CD8-positive, alpha-beta memory T cell (primary cell): ENCODE results near the gene ATXN1. TPM values are rescaled to one million over a fixed set of nuclear protein-coding genes. Genes with fewer than 3 reads are reported as not detected.

Experiments
- CTCF ChIA-PET: fragments of 350-600 bp; sonication (Branson Sonifier 250); formaldehyde crosslinking; loops from one replicate; lab custom pipeline; 2021; ENCODE audit warnings: antibody characterized with exemption; lab: Charles Lee
- POLR2A ChIA-PET: fragments of 350-600 bp; sonication (Branson Sonifier 250); formaldehyde crosslinking; loops from one replicate; lab custom pipeline; 2021; ENCODE audit warnings: antibody characterized with exemption; lab: Charles Lee
- DNase-seq, 5 donors: peaks; one replicate each; pipeline versions ENCODE4 v3.0.0 to v3.0.0-alpha.2; 2020 to 2022; ENCODE audit warnings: mixed read lengths in 1 of 5
- H3K27ac ChIP-seq: one replicate; pipeline ENCODE4 v1.7.0; 2013; ENCODE audit warnings: low read depth, mild to moderate bottlenecking, low read length, moderate library complexity
- H3K27me3 ChIP-seq: 2 replicates; pipeline ENCODE4 v1.7.0; 2013; ENCODE audit warnings: low read length, mild to moderate bottlenecking; ENCODE audit not compliant: insufficient read depth, poor library complexity, severe bottlenecking
- H3K36me3 ChIP-seq: 2 replicates; pipeline ENCODE4 v1.7.0; 2013; ENCODE audit warnings: mild to moderate bottlenecking, low read length, moderate library complexity; ENCODE audit not compliant: insufficient read depth
- H3K4me1 ChIP-seq: 2 replicates; pipeline ENCODE4 v1.7.0; 2013; ENCODE audit warnings: mild to moderate bottlenecking, low read length, moderate library complexity; ENCODE audit not compliant: insufficient read depth
- H3K4me3 ChIP-seq: 2 replicates; pipeline ENCODE4 v1.7.0; 2013; ENCODE audit warnings: mild to moderate bottlenecking, low read length
- H3K9me3 ChIP-seq: 2 replicates; pipeline ENCODE4 v1.7.0; 2013; ENCODE audit warnings: mild to moderate bottlenecking, low read length
- H3K27ac Mint-ChIP-seq, 8 donors: one replicate each; pipeline ENCODE4 v1.8.0; 2020 to 2021; ENCODE audit warnings: mixed read lengths in 8 of 8, mild to moderate bottlenecking in 6 of 8, inconsistent platforms in 3 of 8, moderate library complexity in 3 of 8
- H3K27me3 Mint-ChIP-seq, 2 donors: one replicate each; pipeline ENCODE4 v1.8.0; 2020 to 2021; ENCODE audit warnings: mixed read lengths in 2 of 2, mild to moderate bottlenecking in 1 of 2, moderate library complexity in 1 of 2
- H3K36me3 Mint-ChIP-seq, 3 donors: one replicate each; pipeline ENCODE4 v1.8.0; 2020 to 2021; ENCODE audit warnings: mixed read lengths in 3 of 3, inconsistent platforms in 1 of 3, mild to moderate bottlenecking in 1 of 3
- H3K4me1 Mint-ChIP-seq, 3 donors: one replicate each; pipeline ENCODE4 v1.8.0; 2020 to 2021; ENCODE audit warnings: mixed read lengths in 3 of 3, inconsistent platforms in 1 of 3, mild to moderate bottlenecking in 1 of 3
- H3K4me3 Mint-ChIP-seq, 7 donors: one replicate each; pipeline ENCODE4 v1.8.0; 2020 to 2021; ENCODE audit warnings: mixed read lengths in 7 of 7, mild to moderate bottlenecking in 6 of 7, moderate library complexity in 4 of 7, inconsistent platforms in 2 of 7
- H3K9me3 Mint-ChIP-seq, 5 donors: one replicate each; pipeline ENCODE4 v1.8.0; 2020 to 2022; ENCODE audit warnings: mixed read lengths in 5 of 5, mild to moderate bottlenecking in 3 of 5, moderate library complexity in 2 of 5, inconsistent platforms in 1 of 5
- polyA plus RNA-seq: library from polyadenylated mRNA; unstranded; fragments of 300-500 nt; fragmentation: Illumina TruSeq; gene quantifications from one replicate; pipeline ENCODE4 v1.2.3, GENCODE V29; 2021
- total RNA-seq, 2 experiments: library from RNA; stranded (reverse); gene quantifications; one replicate each; pipeline ENCODE4 v1.2.3, GENCODE V29; 2021

ATXN1 gene
- total and polyA plus RNA-seq, 3 experiments from 2014 or later: 20.0 to 114 (median 111) TPM

GRCh38 chr6:16592223-16592911 is 168.9 kb downstream of the ATXN1 start:
- DNase-seq: no peak
- Mint-ChIP-seq H3K27ac (peak overlapping the region in 2 of 8 donors; percentile 54 to 85), H3K36me3 (peaks cover 0 to 34% (median 27%) of the 10 kb centered on the region in 3 donors), H3K4me3 (no peak overlapping the region), H3K9me3 (no peaks in the 10 kb centered on the region), H3K27me3 (no peaks in the 10 kb centered on the region), H3K4me1 (peaks cover 32 to 53% (median 40%) of the 10 kb centered on the region in 3 donors)
- Histone ChIP-seq H3K36me3 (no peaks in the 10 kb centered on the region), H3K27ac (no peak overlapping the region), H3K4me1 (no peaks in the 10 kb centered on the region), H3K9me3 (no peaks in the 10 kb centered on the region), H3K27me3 (no peaks in the 10 kb centered on the region), H3K4me3 (no peak overlapping the region)
- ChIA-PET CTCF (no interaction called here), POLR2A (no interaction called here)

GRCh38 chr6:16591396-16592222 is 169.7 kb downstream of the ATXN1 start:
- no peaks in the 10 kb centered on the region for H3K9me3 Mint-ChIP-seq
- H3K36me3 Mint-ChIP-seq: peaks cover 0 to 33% (median 27%) of the 10 kb centered on the region in 3 donors
- no peak for DNase-seq
- Histone ChIP-seq H3K4me1 (no peaks in the 10 kb centered on the region), H3K36me3 (no peaks in the 10 kb centered on the region), H3K4me3 (no peak overlapping the region), H3K27ac (no peak overlapping the region), H3K27me3 (no peaks in the 10 kb centered on the region), H3K9me3 (no peaks in the 10 kb centered on the region)
- H3K27ac Mint-ChIP-seq: peak overlapping the region in 3 of 8 donors; percentile 35 to 85 (median 54)
- ChIA-PET POLR2A (no interaction called here), CTCF (no interaction called here)
- H3K4me3 Mint-ChIP-seq: no peak overlapping the region
- H3K4me1 Mint-ChIP-seq: peaks cover 32 to 52% (median 36%) of the 10 kb centered on the region in 3 donors
- H3K27me3 Mint-ChIP-seq: no peaks in the 10 kb centered on the region

GRCh38 chr6:16585805-16586204 is 175.5 kb downstream of the ATXN1 start:
- Mint-ChIP-seq H3K4me3 (no peak overlapping the region), H3K9me3 (no peaks in the 10 kb centered on the region), H3K27ac (peak overlapping the region in 5 of 8 donors; percentile 1 to 88 (median 45)), H3K27me3 (no peaks in the 10 kb centered on the region), H3K36me3 (peaks cover 13 to 58% (median 31%) of the 10 kb centered on the region in 3 donors), H3K4me1 (peaks cover 20 to 47% (median 34%) of the 10 kb centered on the region in 3 donors)
- Histone ChIP-seq H3K27me3 (no peaks in the 10 kb centered on the region), H3K36me3 (peaks cover 5% of the 10 kb centered on the region), H3K27ac (no peak overlapping the region), H3K4me3 (no peak overlapping the region), H3K4me1 (no peaks in the 10 kb centered on the region), H3K9me3 (no peaks in the 10 kb centered on the region)
- DNase-seq: no peak
- ChIA-PET POLR2A (no interaction called here), CTCF (no interaction called here)

GRCh38 chr6:16583144-16583762 is 178.0 kb downstream of the ATXN1 start:
- no peaks in the 10 kb centered on the region for H3K9me3 ChIP-seq
- no peak for DNase-seq
- H3K36me3 ChIP-seq: peaks cover 5% of the 10 kb centered on the region
- Mint-ChIP-seq H3K4me1 (peaks cover 23 to 46% (median 32%) of the 10 kb centered on the region in 3 donors), H3K27ac (peak overlapping the region in 2 of 8 donors; percentile 13 to 81), H3K4me3 (no peak overlapping the region), H3K9me3 (no peaks in the 10 kb centered on the region), H3K36me3 (peaks cover 13 to 74% (median 34%) of the 10 kb centered on the region in 3 donors), H3K27me3 (no peaks in the 10 kb centered on the region)
- H3K4me3 ChIP-seq: no peak overlapping the region
- no peak overlapping the region for H3K27ac ChIP-seq
- H3K4me1 ChIP-seq: no peaks in the 10 kb centered on the region
- CTCF ChIA-PET: interaction anchor here (1.0 kb wide), 1 partner anchor 250 kb away, joined by 3 read pairs; no protein-coding TSS in a partner anchor
- no peaks in the 10 kb centered on the region for H3K27me3 ChIP-seq
- POLR2A ChIA-PET: no interaction called here

GRCh38 chr6:16582446-16583143 is 178.7 kb downstream of the ATXN1 start:
- CTCF ChIA-PET: no interaction called here
- POLR2A ChIA-PET: no interaction called here
- Histone ChIP-seq H3K36me3 (peaks cover 5% of the 10 kb centered on the region), H3K4me3 (no peak overlapping the region), H3K4me1 (no peaks in the 10 kb centered on the region), H3K9me3 (no peaks in the 10 kb centered on the region), H3K27ac (no peak overlapping the region), H3K27me3 (no peaks in the 10 kb centered on the region)
- DNase-seq: no peak
- Mint-ChIP-seq H3K27me3 (no peaks in the 10 kb centered on the region), H3K4me1 (peaks cover 20 to 45% (median 27%) of the 10 kb centered on the region in 3 donors), H3K4me3 (no peak overlapping the region), H3K36me3 (peaks cover 13 to 73% (median 31%) of the 10 kb centered on the region in 3 donors), H3K27ac (peak overlapping the region in 2 of 8 donors; percentile 1 to 5), H3K9me3 (no peaks in the 10 kb centered on the region)

GRCh38 chr6:16578695-16579285 is 182.5 kb downstream of the ATXN1 start:
- ChIA-PET CTCF (interaction anchor here (1.0 to 1.1 kb wide), 2 partner anchors 24 to 69 kb away, joined by 3 read pairs; no protein-coding TSS in a partner anchor), POLR2A (interaction anchor here (1.0 kb wide), 1 partner anchor 180 kb away, joined by 4 read pairs; no protein-coding TSS in a partner anchor)
- H3K4me1 Mint-ChIP-seq: peaks cover 29 to 52% (median 39%) of the 10 kb centered on the region in 3 donors
- H3K27me3 ChIP-seq: no peaks in the 10 kb centered on the region
- H3K4me3 ChIP-seq: no peak overlapping the region
- H3K4me3 Mint-ChIP-seq: no peak overlapping the region
- H3K27ac ChIP-seq: no peak overlapping the region
- DNase-seq: no peak
- H3K27me3 Mint-ChIP-seq: no peaks in the 10 kb centered on the region
- H3K9me3 ChIP-seq: no peaks in the 10 kb centered on the region
- H3K4me1 ChIP-seq: no peaks in the 10 kb centered on the region
- no peaks in the 10 kb centered on the region for H3K9me3 Mint-ChIP-seq
- peak overlapping the region in 2 of 8 donors; percentile 30 to 85 for H3K27ac Mint-ChIP-seq
- H3K36me3 ChIP-seq: peaks cover 4% of the 10 kb centered on the region
- peaks cover 8 to 66% (median 17%) of the 10 kb centered on the region in 3 donors for H3K36me3 Mint-ChIP-seq
